GM23338 (cell line): Measurements from ENCODE around the gene KRT78. TPM values are rescaled to one million over a fixed set of nuclear protein-coding genes. Genes with fewer than 3 reads are reported as not detected.

Experiments used
- ATAC-seq: fragments of 200-7000 bp; cut with Tn5 transposase; 3 replicates; pipeline ENCODE4 v1.9.1; 2020
- DNase-seq: peaks from one replicate; pipeline ENCODE4 v3.0.0-alpha.2; 2015; ENCODE audit warnings: low spot score
- H2AFZ ChIP-seq: fragments of 200-600 bp; sonication (generic); 2 replicates; pipeline ENCODE4 v1.8.0; 2016; ENCODE audit warnings: antibody characterized with exemption, mild to moderate bottlenecking, moderate library complexity
- H3F3A ChIP-seq: fragments of 200-600 bp; sonication (generic); replicated peaks from 2 replicates; pipeline ENCODE4 v1.8.0; 2017; ENCODE audit warnings: antibody characterized with exemption, mixed run types, low read depth
- H3K27ac ChIP-seq: fragments of 200-600 bp; sonication (generic); 2 replicates; pipeline ENCODE4 v1.6.1; 2016; ENCODE audit warnings: low read depth
- H3K27me3 ChIP-seq: fragments of 200-600 bp; sonication (generic); 2 replicates; pipeline ENCODE4 v1.8.0; 2016; ENCODE audit warnings: mild to moderate bottlenecking, mixed run types, moderate library complexity; ENCODE audit not compliant: insufficient read depth
- H3K36me3 ChIP-seq: fragments of 200-600 bp; sonication (generic); 2 replicates; pipeline ENCODE4 v1.8.0; 2016; ENCODE audit warnings: mild to moderate bottlenecking; ENCODE audit not compliant: insufficient read depth
- H3K4me1 ChIP-seq: fragments of 200-600 bp; sonication (generic); 2 replicates; pipeline ENCODE4 v1.8.0; 2016; ENCODE audit warnings: mild to moderate bottlenecking, moderate library complexity; ENCODE audit not compliant: insufficient read depth
- H3K4me2 ChIP-seq: fragments of 200-600 bp; sonication (generic); 2 replicates; pipeline ENCODE4 v1.7.1; 2017; ENCODE audit warnings: mixed run types
- H3K4me3 ChIP-seq: fragments of 200-600 bp; sonication (generic); 2 replicates; pipeline ENCODE4 v1.6.1; 2016; ENCODE audit warnings: mixed run types
- H3K79me2 ChIP-seq: fragments of 200-600 bp; sonication (generic); replicated peaks from 2 replicates; pipeline ENCODE4 v1.8.0; 2017; ENCODE audit warnings: mild to moderate bottlenecking; ENCODE audit not compliant: insufficient read depth
- H3K9me2 ChIP-seq: fragments of 200-600 bp; sonication (generic); 2 replicates; pipeline ENCODE4 v1.8.0; 2017; ENCODE audit not compliant: insufficient read depth
- H4K20me1 ChIP-seq: fragments of 200-600 bp; sonication (generic); replicated peaks from 2 replicates; pipeline ENCODE4 v1.8.0; 2017; ENCODE audit warnings: mild to moderate bottlenecking; ENCODE audit not compliant: insufficient read depth
- H3K27ac Mint-ChIP-seq: 2 replicates; pipeline ENCODE4 v1.8.0; 2020; ENCODE audit warnings: inconsistent platforms, mild to moderate bottlenecking, moderate library complexity, mixed read lengths
- H3K27me3 Mint-ChIP-seq: 3 replicates; pipeline ENCODE4 v1.8.0; 2022; ENCODE audit warnings: low read depth, mild to moderate bottlenecking, moderate library complexity, mixed read lengths, inconsistent platforms; ENCODE audit not compliant: insufficient read depth, poor library complexity
- H3K36me3 Mint-ChIP-seq: 3 replicates; pipeline ENCODE4 v1.8.0; 2021; ENCODE audit warnings: low read depth, mild to moderate bottlenecking, inconsistent platforms, moderate library complexity, mixed read lengths
- H3K4me1 Mint-ChIP-seq: 3 replicates; pipeline ENCODE4 v1.8.0; 2020; ENCODE audit warnings: mild to moderate bottlenecking, inconsistent platforms, mixed read lengths
- H3K4me3 Mint-ChIP-seq: 3 replicates; pipeline ENCODE4 v1.8.0; 2021; ENCODE audit warnings: moderate library complexity, mild to moderate bottlenecking, inconsistent platforms, mixed read lengths
- H3K9me3 Mint-ChIP-seq: 3 replicates; pipeline ENCODE4 v1.8.0; 2020; ENCODE audit warnings: moderate library complexity, mild to moderate bottlenecking, inconsistent platforms, mixed read lengths
- CREB1 ChIP-seq: fragments of 250-450 bp; sonication (Bioruptor Pico); IDR thresholded peaks from 2 replicates; pipeline ENCODE4 v1.5.0; 2020; ENCODE audit warnings: low read depth, mild to moderate bottlenecking, moderate library complexity
- CTCF ChIP-seq, 2 experiments: fragments of 200-600 bp in 1 of 2; sonication (generic) in 1 of 2; conservative IDR thresholded peaks; 2 replicates each; pipeline versions ENCODE4 v1.5.1 to v1.6.1; 2016 to 2017; ENCODE audit warnings: antibody characterized with exemption in 2 of 2, low read depth in 2 of 2, mild to moderate bottlenecking in 2 of 2, moderate library complexity in 1 of 2
- EZH2 ChIP-seq: fragments of 200-600 bp; sonication (generic); IDR thresholded peaks from one replicate; pipeline ENCODE4 v1.8.0; 2017; ENCODE audit warnings: antibody characterized with exemption, mild to moderate bottlenecking, low read depth; ENCODE audit not compliant: unreplicated experiment
- JUNB ChIP-seq: IDR thresholded peaks from one replicate; pipeline ENCODE4 v1.6.1; 2016; ENCODE audit warnings: antibody characterized with exemption; ENCODE audit not compliant: unreplicated experiment
- NANOG ChIP-seq: IDR thresholded peaks from 2 replicates; pipeline ENCODE4 v1.6.1; 2016; ENCODE audit warnings: antibody characterized with exemption, borderline replicate concordance
- POLR2AphosphoS5 ChIP-seq: IDR thresholded peaks from 2 replicates; pipeline ENCODE4 v1.6.1; 2016; ENCODE audit warnings: antibody characterized with exemption, low read depth
- STAT1 ChIP-seq: IDR thresholded peaks from one replicate; pipeline ENCODE4 v1.6.1; 2016; ENCODE audit warnings: antibody characterized with exemption; ENCODE audit not compliant: unreplicated experiment
- ZNF114 ChIP-seq: fragments of 250-450 bp; sonication (Bioruptor Pico); IDR thresholded peaks from 2 replicates; pipeline ENCODE4 v1.5.0; 2020; ENCODE audit warnings: mild to moderate bottlenecking, moderate library complexity
- ZNF331 ChIP-seq: fragments of 250-450 bp; sonication (Bioruptor Pico); IDR thresholded peaks from 2 replicates; pipeline ENCODE4 v1.5.0; 2020; ENCODE audit warnings: low read depth, mild to moderate bottlenecking, moderate library complexity
- ZNF462 ChIP-seq: fragments of 250-450 bp; sonication (Bioruptor Pico); IDR thresholded peaks from 2 replicates; pipeline ENCODE4 v1.5.0; 2020; ENCODE audit warnings: mild to moderate bottlenecking, moderate library complexity
- polyA plus RNA-seq: library from polyadenylated mRNA; unstranded; fragments of >200 nt; fragmentation: Nextera tagmentation; extraction: Ambion mirVana; gene quantifications from 2 replicates; pipeline ENCODE4 v1.2.1, GENCODE V29; 2016
- total RNA-seq: library from RNA; depleted of rRNA; stranded (reverse); fragments of >200 nt; shearing (Covaris generic); gene quantifications from 2 replicates; pipeline ENCODE4 v1.2.3, GENCODE V29; 2014

Gene KRT78
- total and polyA plus RNA-seq, 2 experiments from 2014 or later, result not detected

GRCh38 chr12:52865090-52865944, 16.5 kb upstream of the KRT78 start:
- peak; percentile 87 for ATAC-seq
- no peak overlapping the region for H3K4me3 ChIP-seq
- H3K4me1 ChIP-seq, result no peaks in the 10 kb centered on the region
- H3K9me2 ChIP-seq, result no peaks in the 10 kb centered on the region
- H3K79me2 ChIP-seq, result no peaks in the 10 kb centered on the region
- no peak overlapping the region for H3K27ac Mint-ChIP-seq
- peaks cover 7% of the 10 kb centered on the region for H3K27me3 Mint-ChIP-seq
- TF ChIP-seq NANOG, result no peak
- TF ChIP-seq STAT1, result no peak
- TF ChIP-seq CTCF (conservative IDR thresholded peaks at IDR 0.05; ENCODE audit: low read depth in 2 of 2), result peak; percentile 84 to 90
- TF ChIP-seq POLR2AphosphoS5, result no peak
- no peak for TF ChIP-seq CREB1 (CRISPR knock-in tag)
- no peak for TF ChIP-seq JUNB
- peak overlapping the region; percentile 41; the same call in 1 of the 2 replicates for H2AFZ ChIP-seq
- no peaks in the 10 kb centered on the region for H3K36me3 Mint-ChIP-seq
- H3K4me1 Mint-ChIP-seq, result peaks cover 6% of the 10 kb centered on the region; the same call in 2 of the 3 replicates
- H3K4me3 Mint-ChIP-seq, result no peak overlapping the region
- H3K9me3 Mint-ChIP-seq, result no peaks in the 10 kb centered on the region
- H3K36me3 ChIP-seq, result no peaks in the 10 kb centered on the region
- DNase-seq, result peak; percentile 93
- H3K4me2 ChIP-seq, result no peak overlapping the region
- no peak overlapping the region for H3K27ac ChIP-seq
- no peaks in the 10 kb centered on the region for H4K20me1 ChIP-seq
- no peaks in the 10 kb centered on the region for H3F3A ChIP-seq
- no peaks in the 10 kb centered on the region for H3K27me3 ChIP-seq

GRCh38 chr12:52862023-52862422, 13.2 kb upstream of the KRT78 start:
- H3K79me2 ChIP-seq, result no peaks in the 10 kb centered on the region
- Mint-ChIP-seq H3K4me3 (no peak overlapping the region), H3K36me3 (no peaks in the 10 kb centered on the region)
- TF ChIP-seq ZNF114 (CRISPR knock-in tag), result no peak
- TF ChIP-seq ZNF462 (CRISPR knock-in tag), result no peak
- TF ChIP-seq EZH2, result no peak
- no peak for TF ChIP-seq CREB1 (CRISPR knock-in tag)
- no peak for TF ChIP-seq ZNF331

More at GRCh38 chr12:52862023-52862422, 13.2 kb upstream of the KRT78 start:
- Histone ChIP-seq H3K4me3 (no peak overlapping the region), H3K36me3 (no peaks in the 10 kb centered on the region), H3K27me3 (no peaks in the 10 kb centered on the region), H3K27ac (no peak overlapping the region), H3F3A (no peaks in the 10 kb centered on the region), H3K4me2 (no peak overlapping the region), H2AFZ (no peak overlapping the region), H4K20me1 (no peaks in the 10 kb centered on the region), H3K4me1 (no peaks in the 10 kb centered on the region), H3K9me2 (no peaks in the 10 kb centered on the region)
- Mint-ChIP-seq H3K4me1 (peaks cover 2% of the 10 kb centered on the region; the same call in 2 of the 3 replicates), H3K27ac (no peak overlapping the region), H3K27me3 (peaks cover 2% of the 10 kb centered on the region), H3K9me3 (no peaks in the 10 kb centered on the region)
- DNase-seq, result no peak
- no peak for ATAC-seq
